Body of pancreas (tissue), 4 donors: Measurements from ENCODE around the gene TNS2. TPM values are rescaled to one million over a fixed set of nuclear protein-coding genes. Genes with fewer than 3 reads are reported as not detected.
A peak's percentile ranks its signal among the peaks of the same experiment; 100 is the strongest.

Experiments used
- ATAC-seq: fragments of 150-250 bp; one replicate; pipeline ENCODE4 v1.9.1; 2016
- DNase-seq, 4 donors: peaks; one replicate each; pipeline ENCODE4 v3.0.0-alpha.2; 2019
- H3K27ac ChIP-seq, 4 donors: fragments of 200-600 bp; sonication (generic); 1 replicate in 3 of 4; 2 replicates in 1 of 4; pipeline versions ENCODE4 v1.5.1 to v1.6.1; 2016 to 2019; ENCODE audit warnings: mild to moderate bottlenecking in 1 of 4, mixed read lengths in 1 of 4, moderate library complexity in 1 of 4
- H3K27me3 ChIP-seq, 2 donors: fragments of 200-600 bp; sonication (generic); one replicate each; pipeline ENCODE4 v1.6.0; 2016; ENCODE audit warnings: mild to moderate bottlenecking in 1 of 2
- H3K36me3 ChIP-seq, 2 donors: fragments of 200-600 bp; sonication (generic); replicated peaks in 1 of 2; 2 replicates each; pipeline ENCODE4 v1.5.1; 2016; ENCODE audit warnings: low read depth in 2 of 2; ENCODE audit not compliant: insufficient read depth in 1 of 2
- H3K4me1 ChIP-seq: fragments of 200-600 bp; sonication (generic); one replicate; pipeline ENCODE4 v1.6.0; 2016
- H3K4me3 ChIP-seq, 2 donors: fragments of 200-600 bp; sonication (generic); 1 replicate in 1 of 2; 2 replicates in 1 of 2; pipeline ENCODE4 v1.5.1; 2016 to 2019
- H3K9me3 ChIP-seq, 3 donors: fragments of 200-600 bp; sonication (generic); 1 replicate in 2 of 3; 2 replicates in 1 of 3; pipeline ENCODE4 v1.5.1; 2016
- CTCF ChIP-seq, 7 experiments: fragments of 450-650 bp in 4 of 7; fragments of 200-600 bp in 3 of 7; sonication (generic) in 3 of 7; IDR thresholded peaks; one replicate each; pipeline ENCODE4 v1.5.1; 2016 to 2019; ENCODE audit warnings: antibody characterized with exemption in 7 of 7
- POLR2A ChIP-seq, 3 donors: fragments of 450-650 bp; IDR thresholded peaks; one replicate each; pipeline ENCODE4 v1.6.1; 2016; ENCODE audit warnings: antibody characterized with exemption in 3 of 3, mild to moderate bottlenecking in 2 of 3
- WGBS, 2 donors: methylation state at CpG; one replicate each; pipeline ENCODE4 v1.1.5; 2017; 5-methylcytosine and 5-hydroxymethylcytosine counted together
- intact Hi-C: fragments of 100-400 bp; cut with DNase I; formaldehyde crosslinking; loops from one replicate; pipeline ENCODE4 v1.15.1; 2023
- total RNA-seq, 2 donors: library from RNA; depleted of rRNA; stranded (reverse); fragments of >200 nt; gene quantifications; one replicate each; pipeline ENCODE4 v1.1.0, GENCODE V29; 2016

Gene TNS2
- total RNA-seq, 2 donors from 2014 or later = 75.5 to 113 TPM

GRCh38 chr12:53053218-53054111 lies 3.6 kb downstream of the TNS2 start:
- Histone ChIP-seq H3K27ac (peak overlapping the region; percentile 95 to 99 (median 98)), H3K9me3 (no peaks in the 10 kb centered on the region), H3K4me3 (peak overlapping the region; percentile 16 to 26), H3K36me3 (no peaks in the 10 kb centered on the region), H3K27me3 (no peaks in the 10 kb centered on the region), H3K4me1 (peaks cover 69% of the 10 kb centered on the region)
- intact Hi-C loops = no loop called here
- peak; percentile 81 to 86 (median 84) for DNase-seq
- TF ChIP-seq CTCF (IDR thresholded peaks at IDR 0.05) = peak; percentile 44 to 91 (median 82)
- TF ChIP-seq POLR2A (IDR thresholded peaks at IDR 0.05) = no peak
- 10 to 14% methylated on average over 7 to 16 of the region's 16 CpGs for WGBS, 2 donors
- peak; percentile 51 for ATAC-seq

- Histone ChIP-seq H3K9me3 (no peaks in the 10 kb centered on the region), H3K4me3 (peak overlapping the region; percentile 16 to 26), H3K36me3 (no peaks in the 10 kb centered on the region), H3K27me3 (no peaks in the 10 kb centered on the region), H3K27ac (peak overlapping the region; percentile 95 to 99 (median 98)), H3K4me1 (peaks cover 61% of the 10 kb centered on the region)
- intact Hi-C loops = no loop called here
- peak in 1 of 7 experiments; percentile 6 for TF ChIP-seq CTCF (IDR thresholded peaks at IDR 0.05)
- peak; percentile 87 to 95 (median 92) for TF ChIP-seq POLR2A (IDR thresholded peaks at IDR 0.05)
- ATAC-seq = peak; percentile 85
- peak; percentile 98 to 99 (median 98) for DNase-seq
- WGBS, 2 donors = 4 to 5% methylated on average over 27 to 48 of the region's 48 CpGs
Observed at GRCh38 chr12:53054112-53054878, 4.4 kb downstream of the TNS2 start.

DNA sequence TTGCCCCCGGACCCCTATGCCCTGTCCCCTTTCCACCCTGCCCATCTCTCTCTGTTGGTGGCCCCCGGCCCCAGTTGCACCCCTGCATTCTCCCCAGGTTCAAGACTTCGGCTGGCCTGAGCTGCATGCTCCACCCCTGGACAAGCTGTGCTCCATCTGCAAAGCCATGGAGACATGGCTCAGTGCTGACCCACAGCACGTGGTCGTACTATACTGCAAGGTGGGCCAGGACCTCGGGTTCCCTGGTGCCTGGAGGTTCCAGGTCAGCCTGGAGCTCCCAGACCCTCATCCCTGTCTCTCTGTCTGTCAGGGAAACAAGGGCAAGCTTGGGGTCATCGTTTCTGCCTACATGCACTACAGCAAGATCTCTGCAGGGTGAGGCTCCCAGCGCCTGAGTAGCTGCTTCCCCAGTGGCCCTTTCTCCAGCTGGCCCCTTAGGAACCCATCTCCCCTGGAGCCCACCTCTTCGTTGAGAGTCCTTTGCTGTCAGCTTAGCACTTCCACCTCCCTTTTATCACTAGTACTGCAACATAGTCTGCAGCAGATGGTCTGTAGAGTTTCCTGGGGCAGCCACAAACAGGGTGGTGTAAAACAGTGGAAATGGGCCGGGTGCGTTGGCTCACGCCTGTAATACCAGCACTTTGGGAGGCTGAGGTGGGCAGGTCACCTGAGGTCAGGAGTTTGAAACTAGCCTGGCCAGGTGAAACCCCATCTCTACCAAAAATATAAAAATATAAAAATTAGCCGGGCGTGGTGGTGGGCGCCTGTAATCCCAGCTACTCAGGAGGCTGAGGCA lies 5.8 kb downstream of the TNS2 start:
- peak in 2 of 4 donors; percentile 7 to 20 for DNase-seq
- peak overlapping the region in 1 of 4 donors; percentile 95 for H3K27ac ChIP-seq
- no peak for ATAC-seq
- TF ChIP-seq POLR2A (IDR thresholded peaks at IDR 0.05) (no peak), CTCF (IDR thresholded peaks at IDR 0.05) (no peak)
- intact Hi-C loops = no loop called here
- H3K27me3 ChIP-seq = no peaks in the 10 kb centered on the region
- H3K9me3 ChIP-seq = no peaks in the 10 kb centered on the region
- no peaks in the 10 kb centered on the region for H3K36me3 ChIP-seq
- 76 to 84% methylated on average over 15 of the region's 15 CpGs for WGBS, 2 donors
- H3K4me3 ChIP-seq = no peak overlapping the region
- peaks cover 58% of the 10 kb centered on the region for H3K4me1 ChIP-seq

DNA sequence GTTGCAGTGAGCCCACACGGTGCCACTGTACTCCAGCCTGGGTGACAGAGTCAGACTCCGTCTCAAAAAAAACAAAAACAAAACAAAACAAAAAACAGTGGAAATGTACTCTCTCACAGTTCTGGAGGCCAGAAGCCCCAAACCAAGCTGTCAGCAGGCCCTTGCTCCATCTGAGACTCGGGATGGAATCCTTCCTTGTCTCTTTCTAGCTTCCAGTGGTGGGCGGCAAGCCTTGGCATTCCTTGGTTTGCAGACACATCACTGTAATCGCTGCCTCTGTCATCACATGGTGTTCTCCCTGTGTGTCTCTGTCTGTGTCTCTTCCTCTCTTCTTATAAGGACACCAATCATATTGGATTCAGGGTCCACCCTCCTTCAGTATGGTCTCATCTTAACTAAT lies 6.4 kb downstream of the TNS2 start:
- TF ChIP-seq CTCF (IDR thresholded peaks at IDR 0.05) (no peak), POLR2A (IDR thresholded peaks at IDR 0.05) (no peak)
- Histone ChIP-seq H3K4me1 (peaks cover 58% of the 10 kb centered on the region), H3K9me3 (no peaks in the 10 kb centered on the region), H3K27me3 (no peaks in the 10 kb centered on the region), H3K27ac (no peak overlapping the region), H3K36me3 (no peaks in the 10 kb centered on the region), H3K4me3 (no peak overlapping the region)
- 86 to 87% methylated on average over 5 of the region's 5 CpGs for WGBS, 2 donors
- no peak for DNase-seq
- ATAC-seq = no peak
- intact Hi-C loops = no loop called here
